NB4 (cell line): ENCODE data around the gene ENO3.

Source experiments
- CTCF ChIP-seq: IDR thresholded peaks from one replicate; pipeline ENCODE4 v1.5.1; 2012; ENCODE audit warnings: low read depth, low read length
- MAX ChIP-seq: IDR thresholded peaks from 2 replicates; pipeline ENCODE4 v1.6.1; 2011; ENCODE audit warnings: low read depth, low read length

- no peak for TF ChIP-seq CTCF
- TF ChIP-seq MAX: no peak
Observed at GRCh38 chr17:4938688-4939545, 12.0 kb upstream of the ENO3 start.
